IMR-90 (cell line): ENCODE measurements around the gene IMPDH1. TPM values are rescaled to one million over a fixed set of nuclear protein-coding genes. Genes with fewer than 3 reads are reported as not detected.

Experiments
- ATAC-seq: fragments of 200-7000 bp; cut with Tn5 transposase; 2 replicates; pipeline ENCODE4 v1.9.1; 2020; ENCODE audit warnings: low read depth, mild to moderate bottlenecking, moderate library complexity
- BruUV-seq: library from RNA; stranded (reverse); fragments of 400-500 nt; replicated peaks from 2 replicates; lab custom pipeline; 2021; lab: Mats Ljungman, UMichigan
- CTCF ChIA-PET: fragments of 300-600 bp; formaldehyde crosslinking; extraction: SDS; loops from one replicate; lab custom pipeline; 2021; ENCODE audit warnings: antibody characterized with exemption; lab: Yijun Ruan, JAX
- POLR2A ChIA-PET: fragments of 300-600 bp; sonication (Branson Sonifier 250); formaldehyde crosslinking; loops from one replicate; lab custom pipeline; 2022; ENCODE audit warnings: antibody characterized with exemption; ENCODE audit not compliant: unreplicated experiment; lab: Charles Lee
- DNase-seq: peaks from one replicate; pipeline ENCODE4 v3.0.0; 2013
- H2AFZ ChIP-seq: replicated peaks from 2 replicates; pipeline ENCODE3; 2013; ENCODE audit warnings: low read length, mild to moderate bottlenecking; ENCODE audit not compliant: poor library complexity
- H2AK5ac ChIP-seq: 2 replicates; pipeline ENCODE4 v1.6.1; 2013; ENCODE audit warnings: low read depth, low read length, inconsistent platforms
- H2AK9ac ChIP-seq: replicated peaks from 2 replicates; pipeline ENCODE3; 2013; ENCODE audit warnings: mild to moderate bottlenecking, low read depth, low read length, moderate library complexity; ENCODE audit not compliant: poor library complexity
- H2BK120ac ChIP-seq: 2 replicates; pipeline ENCODE4 v1.6.1; 2013; ENCODE audit warnings: low read depth, low read length, inconsistent platforms
- H2BK15ac ChIP-seq: 3 replicates; pipeline ENCODE4 v1.6.1; 2013; ENCODE audit warnings: low read depth, low read length, inconsistent platforms
- H2BK20ac ChIP-seq: 2 replicates; pipeline ENCODE4 v1.6.1; 2013; ENCODE audit warnings: low read depth, mild to moderate bottlenecking, inconsistent platforms, low read length, moderate library complexity
- H2BK5ac ChIP-seq: 2 replicates; pipeline ENCODE4 v1.6.1; 2013; ENCODE audit warnings: mild to moderate bottlenecking, low read depth, low read length, inconsistent platforms; ENCODE audit not compliant: poor library complexity, severe bottlenecking
- H3K14ac ChIP-seq: replicated peaks from 2 replicates; pipeline ENCODE4 v1.6.1; 2013; ENCODE audit warnings: low read depth, low read length, inconsistent platforms
- H3K18ac ChIP-seq: 2 replicates; pipeline ENCODE4 v1.6.1; 2013; ENCODE audit warnings: low read depth, low read length, control low read depth
- H3K23ac ChIP-seq: 2 replicates; pipeline ENCODE4 v1.6.1; 2013; ENCODE audit warnings: low read depth, low read length, inconsistent platforms
- H3K27ac ChIP-seq: 2 replicates; pipeline ENCODE4 v1.5.1; 2013; ENCODE audit warnings: mild to moderate bottlenecking, control low read depth, low read length; ENCODE audit not compliant: insufficient read depth
- H3K27me3 ChIP-seq: 2 replicates; pipeline ENCODE4 v1.6.1; 2013; ENCODE audit warnings: low read length; ENCODE audit not compliant: control insufficient read depth, insufficient read depth
- H3K36me3 ChIP-seq: 2 replicates; pipeline ENCODE4 v1.6.1; 2013; ENCODE audit warnings: low read length, mixed read lengths; ENCODE audit not compliant: control insufficient read depth, insufficient read depth
- H3K4ac ChIP-seq: 2 replicates; pipeline ENCODE4 v1.6.1; 2013; ENCODE audit warnings: low read depth, low read length, inconsistent platforms
- H3K4me1 ChIP-seq: 2 replicates; pipeline ENCODE4 v1.6.1; 2013; ENCODE audit warnings: low read length, mixed read lengths; ENCODE audit not compliant: control insufficient read depth, insufficient read depth
- H3K4me2 ChIP-seq: 2 replicates; pipeline ENCODE4 v1.6.1; 2013; ENCODE audit warnings: low read depth, mild to moderate bottlenecking, control low read depth, low read length, moderate library complexity
- H3K4me3 ChIP-seq: 2 replicates; pipeline ENCODE4 v1.5.1; 2013; ENCODE audit warnings: low read depth, mild to moderate bottlenecking, control low read depth, low read length, moderate library complexity; ENCODE audit not compliant: insufficient read depth
- H3K56ac ChIP-seq: 2 replicates; pipeline ENCODE4 v1.6.1; 2013; ENCODE audit warnings: low read length, inconsistent platforms; ENCODE audit not compliant: insufficient read depth; ENCODE audit errors: extremely low read depth
- H3K79me1 ChIP-seq, 2 experiments: 2 replicates each; pipeline ENCODE4 v1.6.1; 2013; ENCODE audit warnings: low read length in 2 of 2, inconsistent platforms in 1 of 2, low read depth in 1 of 2
- H3K9ac ChIP-seq: 2 replicates; pipeline ENCODE4 v1.6.1; 2013; ENCODE audit warnings: low read depth, low read length, control low read depth
- H3K9me1 ChIP-seq: 2 replicates; pipeline ENCODE4 v1.6.1; 2013; ENCODE audit warnings: low read length, inconsistent platforms; ENCODE audit not compliant: insufficient read depth
- H3K9me3 ChIP-seq: 2 replicates; pipeline ENCODE4 v1.6.1; 2013; ENCODE audit warnings: low read length; ENCODE audit not compliant: control insufficient read depth, insufficient read depth
- H4K20me1 ChIP-seq: 2 replicates; pipeline ENCODE4 v1.6.1; 2013; ENCODE audit warnings: low read length, inconsistent platforms; ENCODE audit not compliant: insufficient read depth
- H4K5ac ChIP-seq: 2 replicates; pipeline ENCODE4 v1.6.1; 2013; ENCODE audit warnings: mild to moderate bottlenecking, low read depth, low read length, control low read depth
- H4K8ac ChIP-seq, 2 experiments: 2 replicates each; pipeline ENCODE4 v1.6.1; 2013; ENCODE audit warnings: low read depth in 2 of 2, low read length in 2 of 2, control low read depth in 1 of 2, inconsistent platforms in 1 of 2
- H4K91ac ChIP-seq: 2 replicates; pipeline ENCODE4 v1.6.1; 2013; ENCODE audit warnings: low read depth, low read length, inconsistent platforms; ENCODE audit not compliant: insufficient read depth
- BHLHE40 ChIP-seq: fragments of 150-350 bp; IDR thresholded peaks from 2 replicates; pipeline ENCODE4 v1.6.1; 2016; ENCODE audit warnings: mild to moderate bottlenecking, low read depth, low read length
- CHD1 ChIP-seq: IDR thresholded peaks from 2 replicates; pipeline ENCODE4 v1.6.1; 2012; ENCODE audit warnings: low read depth, low read length, improper control_type of control experiment
- CTCF ChIP-seq: conservative IDR thresholded peaks from 2 replicates; pipeline ENCODE4 v1.5.1; 2012; ENCODE audit warnings: mild to moderate bottlenecking, low read depth, low read length, improper control_type of control experiment
- ELK1 ChIP-seq: fragments of 150-350 bp; IDR thresholded peaks from 2 replicates; pipeline ENCODE4 v1.6.1; 2016; ENCODE audit warnings: low read depth, mild to moderate bottlenecking, low read length, moderate library complexity, borderline replicate concordance
- NFE2L2 ChIP-seq: fragments of 150-350 bp; IDR thresholded peaks from 2 replicates; pipeline ENCODE4 v1.6.1; 2016; ENCODE audit warnings: low read depth, mild to moderate bottlenecking, low read length
- POLR2A ChIP-seq: IDR thresholded peaks from 2 replicates; pipeline ENCODE4 v1.6.1; 2012; ENCODE audit warnings: mild to moderate bottlenecking, low read depth, low read length
- RCOR1 ChIP-seq: IDR thresholded peaks from 2 replicates; pipeline ENCODE4 v1.6.1; 2012; ENCODE audit warnings: mild to moderate bottlenecking, low read length, improper control_type of control experiment; ENCODE audit not compliant: insufficient replicate concordance
- USF2 ChIP-seq: fragments of 150-350 bp; IDR thresholded peaks from 2 replicates; pipeline ENCODE4 v1.6.1; 2017; ENCODE audit warnings: mild to moderate bottlenecking, antibody characterized with exemption, low read length, low read depth
- WGBS, 2 experiments: methylation state at CpG; one replicate each; pipeline versions ENCODE4 v1.1.5 to v1.1.7; 2013; ENCODE audit warnings: missing lambda C conversion rate in 2 of 2; ENCODE audit not compliant: insufficient read length in 1 of 2; ENCODE audit errors: extremely low coverage in 2 of 2; 5-methylcytosine and 5-hydroxymethylcytosine counted together
- dilution Hi-C: fragments of 300-500 bp; cut with HindIII; formaldehyde crosslinking; loops from one replicate; pipeline ENCODE4 v1.14.3; 2018; ENCODE audit warnings: low sequenced_read_pairs; ENCODE audit not compliant: unreplicated experiment
- in situ Hi-C: fragments of 300-500 bp; cut with MboI; formaldehyde crosslinking; loops from 3 replicates; pipeline ENCODE4 v1.14.3; 2019; ENCODE audit warnings: low sequenced_read_pairs, inconsistent platforms, mixed read lengths
- intact Hi-C: fragments of 100-400 bp; cut with micrococcal nuclease; formaldehyde crosslinking; loops from 2 replicates; pipeline ENCODE4 v1.10.0; 2022
- polyA plus RNA-seq, 3 experiments: library from polyadenylated mRNA; depleted of rRNA; stranded (reverse); fragments of >200 nt; gene quantifications; 2 replicates each; pipeline ENCODE4 v1.2.3, GENCODE V29; 2012; ENCODE audit warnings: low replicate concordance in 1 of 3
- total RNA-seq: library from RNA; depleted of rRNA; stranded (reverse); fragments of >200 nt; gene quantifications from 2 replicates; pipeline ENCODE4 v1.2.3, GENCODE V29; 2012

The IMPDH1 gene
- total and polyA plus RNA-seq, 2 of the 4 experiments (the other 2 are of a cell fraction): 49.5 to 69.3 TPM

GRCh38 chr7:128389618-128390329 is 20.0 kb downstream of the IMPDH1 start:
- Histone ChIP-seq H3K23ac (no peak overlapping the region), H3K9me3 (no peaks in the 10 kb centered on the region), H3K9ac (no peak overlapping the region), H2BK120ac (no peak overlapping the region), H2BK5ac (no peak overlapping the region), H2BK15ac (no peak overlapping the region), H4K20me1 (peaks cover 9% of the 10 kb centered on the region; the same call in 1 of the 2 replicates), H2AFZ (no peak overlapping the region), H2BK20ac (no peak overlapping the region), H3K14ac (no peak overlapping the region), H3K9me1 (no peaks in the 10 kb centered on the region), H3K4me3 (no peak overlapping the region), H3K27ac (no peak overlapping the region), H3K4me2 (no peak overlapping the region), H4K8ac (no peak overlapping the region), H3K18ac (no peak overlapping the region), H4K5ac (no peak overlapping the region), H2AK5ac (no peak overlapping the region), H3K4me1 (no peaks in the 10 kb centered on the region), H4K91ac (no peak overlapping the region), H3K4ac (no peak overlapping the region), H3K36me3 (peaks cover 20% of the 10 kb centered on the region), H3K27me3 (peaks cover 18% of the 10 kb centered on the region), H2AK9ac (no peak overlapping the region), H3K79me1 (no peaks in the 10 kb centered on the region), H3K56ac (no peak overlapping the region)
- WGBS, 2 experiments: 60% methylated on average over 3 of the region's 9 CpGs; no CpG with 5 or more reads in 1 of the 2 experiments
- TF ChIP-seq BHLHE40 (no peak), NFE2L2 (no peak), USF2 (no peak), ELK1 (no peak), CTCF (no peak), CHD1 (no peak), RCOR1 (no peak), POLR2A (no peak)
- CTCF ChIA-PET: interaction anchor here (3.8 kb wide), 1 partner anchor 44 kb away, joined by 66 read pairs; the partner anchor contains the start of gene RBM28
- BruUV-seq: no TSS peak
- no peak for ATAC-seq
- dilution Hi-C loops: no loop called here
- in situ Hi-C loops: no loop called here
- POLR2A ChIA-PET: interaction anchor here (0.6 kb wide), 1 partner anchor 42 kb away, joined by 3 read pairs; no protein-coding TSS in a partner anchor
- intact Hi-C loops: no loop called here
- no peak for DNase-seq
